ENCODE results near the gene LYSMD4.
"Not testable (repeated sequence)": the region's sequence is repeated elsewhere in the genome, so short reads cannot be mapped to it uniquely, and the experiment has no call there.

LYSMD4 gene

DNA sequence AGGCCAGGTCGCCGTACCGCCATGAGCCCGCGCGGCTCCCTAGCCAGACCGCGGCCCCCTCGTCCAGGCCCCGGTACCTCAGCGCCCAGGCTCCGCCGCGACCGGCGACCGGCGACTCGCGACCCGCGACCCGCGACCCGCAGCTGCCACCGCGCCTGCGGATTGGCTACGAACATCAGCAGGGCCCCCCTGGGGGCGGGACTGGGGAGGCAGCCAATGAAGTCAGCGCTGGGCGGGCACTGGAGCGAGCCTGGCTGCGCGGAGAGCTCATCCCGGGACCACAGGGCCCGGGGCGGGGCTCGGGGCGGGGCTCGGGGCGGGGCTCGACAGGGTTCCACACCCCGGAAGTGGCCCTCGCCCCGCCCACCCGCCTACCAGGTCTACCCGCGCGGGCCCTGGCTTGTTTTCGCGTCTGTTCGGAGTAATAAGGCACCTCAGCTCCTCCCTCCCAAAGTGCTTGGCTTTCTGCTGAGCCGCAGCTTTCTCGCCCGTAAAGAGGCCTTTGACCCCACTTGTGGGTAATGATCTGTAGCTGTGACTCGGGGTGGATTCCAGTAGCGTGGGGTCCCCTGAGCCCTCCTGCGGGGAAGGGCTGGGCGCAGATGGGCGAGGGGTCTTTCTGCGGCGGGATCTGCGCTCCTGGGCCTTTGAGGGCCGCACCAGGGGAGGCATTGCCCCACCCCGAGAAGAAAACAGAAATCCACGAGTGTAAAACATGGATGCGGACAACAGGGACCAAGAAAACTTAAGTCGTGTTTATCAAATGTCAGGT lies at the start of gene LYSMD4:
Gene LYSMD4 (minus strand): TSS at position 170 of the 772 bp plus-strand sequence. CDS start 1,438 bp downstream, outside the sequence.
- DNase-seq: peak; percentile 79

- not testable (repeated sequence) for DNase-seq
These were observed 48.8 kb upstream of the LYSMD4 start for GRCh38 chr15:99782029-99782428.

DNA sequence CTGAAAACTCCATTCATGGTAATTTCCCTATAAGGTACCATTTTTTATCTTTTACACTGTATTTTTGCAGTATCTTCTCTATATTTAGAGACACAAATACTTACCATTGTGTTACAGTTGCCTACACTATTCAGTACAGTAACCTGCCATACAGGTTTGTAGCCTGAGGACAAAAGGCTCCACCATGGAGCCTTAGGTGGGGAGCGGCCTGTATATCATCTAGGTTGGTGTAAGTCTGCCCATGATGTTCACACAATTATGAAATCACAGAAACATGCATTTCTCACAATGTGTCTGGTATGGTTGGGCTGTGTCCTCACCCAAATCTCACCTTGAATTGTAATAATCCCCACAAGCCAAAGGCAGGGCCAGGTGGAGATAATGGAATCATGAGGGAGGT lies 43.9 kb upstream of the LYSMD4 start:
- DNase-seq: no peak

- DNase-seq: no peak
These were observed 31.3 kb upstream of the LYSMD4 start for GRCh38 chr15:99764522-99764921.

- no peak for DNase-seq
These were observed 30.6 kb upstream of the LYSMD4 start for GRCh38 chr15:99763827-99764226.

DNA sequence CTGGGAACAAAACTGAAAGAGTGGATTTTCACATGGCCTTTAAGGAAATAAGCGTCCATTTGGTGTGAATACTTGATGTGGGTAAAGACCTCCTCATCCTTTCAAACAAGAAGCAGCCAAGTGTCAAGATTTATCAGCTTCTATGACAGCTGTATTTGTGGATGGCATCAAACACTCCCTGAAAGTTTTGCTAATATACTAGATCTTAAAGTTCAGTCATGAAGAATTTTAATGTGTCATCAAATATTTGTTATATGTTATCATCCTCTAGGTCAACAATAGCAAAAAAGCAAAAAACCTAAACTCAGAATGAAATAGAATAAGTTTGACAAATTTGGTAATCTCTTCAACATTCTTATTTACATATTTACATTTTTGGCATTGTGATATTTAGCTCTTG lies 29.1 kb upstream of the LYSMD4 start:
- no peak for DNase-seq

DNA sequence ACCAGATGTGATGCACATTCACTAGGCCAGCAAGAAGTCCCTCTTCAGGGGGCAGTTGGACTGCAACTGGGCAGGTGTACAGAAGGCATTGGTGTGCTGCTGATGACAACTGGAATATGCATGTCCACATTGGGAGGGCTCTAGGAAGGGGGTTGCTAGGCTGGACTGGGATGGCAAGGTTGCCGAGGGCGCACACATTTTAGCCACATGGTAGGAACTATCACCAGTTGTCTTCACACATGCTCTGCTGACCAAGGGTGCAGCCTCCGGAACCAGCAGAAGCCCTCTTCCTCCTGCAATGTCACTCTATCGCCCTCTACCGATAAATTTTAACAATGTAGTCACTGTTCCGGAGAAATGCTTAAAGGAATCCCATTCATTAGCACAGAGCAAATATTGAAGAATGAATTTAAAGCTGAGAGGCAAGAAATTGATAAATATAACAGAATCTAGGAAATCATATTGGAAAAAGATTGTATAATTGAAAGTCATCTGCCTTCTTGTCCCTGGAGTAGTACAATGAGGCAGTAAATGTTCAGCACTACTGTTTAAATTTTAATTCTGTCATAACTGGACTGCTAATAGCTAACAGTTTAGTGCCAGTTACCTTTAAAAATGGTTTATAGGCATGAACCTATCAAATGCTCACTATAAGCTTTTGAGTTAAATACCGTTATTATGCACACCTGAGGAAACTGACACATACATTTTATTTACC lies 22.6 kb upstream of the LYSMD4 start:
- DNase-seq: peak; percentile 34

DNA sequence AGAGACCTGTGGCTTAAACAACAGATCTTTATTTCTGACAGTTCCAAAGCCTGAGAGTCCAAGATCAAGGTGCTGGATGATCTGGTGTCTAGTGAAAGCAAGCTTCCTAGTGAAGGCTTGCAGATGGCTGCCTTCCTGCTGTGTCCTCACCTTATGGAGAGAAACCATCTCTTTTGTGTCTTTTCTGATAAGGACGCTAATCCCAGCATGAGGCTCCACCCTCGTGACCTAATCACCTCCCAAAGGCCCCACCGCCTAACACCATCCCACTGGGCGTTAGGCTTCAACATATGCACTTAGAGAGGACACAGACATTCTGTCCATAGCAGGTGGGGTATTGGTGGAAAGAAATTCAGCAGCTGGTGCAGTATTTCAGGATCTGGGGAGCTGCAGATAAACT lies 19.8 kb upstream of the LYSMD4 start:
- DNase-seq: no peak

GRCh38 chr15:99752556-99752955 lies 19.3 kb upstream of the LYSMD4 start:
- DNase-seq: no peak

DNA sequence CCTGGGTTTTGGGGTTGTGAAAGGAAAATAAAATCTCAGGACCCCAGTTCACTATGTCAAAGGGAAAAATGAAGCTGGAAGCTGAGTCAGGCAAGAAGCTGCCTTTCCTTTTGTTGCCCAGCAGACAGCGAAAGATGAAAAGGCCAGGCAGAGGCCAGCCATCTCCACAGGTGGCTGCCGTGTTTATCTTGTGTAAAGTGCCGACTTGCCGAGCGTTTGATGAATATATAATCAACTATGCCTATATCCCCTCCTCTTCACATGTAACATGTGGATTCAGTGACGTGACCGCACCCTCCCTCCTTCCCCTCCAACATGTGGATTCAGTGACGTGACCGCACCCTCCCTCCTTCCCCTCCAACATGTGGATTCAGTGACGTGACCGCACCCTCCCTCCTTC lies 17.1 kb upstream of the LYSMD4 start:
- DNase-seq: not testable (repeated sequence)

DNA sequence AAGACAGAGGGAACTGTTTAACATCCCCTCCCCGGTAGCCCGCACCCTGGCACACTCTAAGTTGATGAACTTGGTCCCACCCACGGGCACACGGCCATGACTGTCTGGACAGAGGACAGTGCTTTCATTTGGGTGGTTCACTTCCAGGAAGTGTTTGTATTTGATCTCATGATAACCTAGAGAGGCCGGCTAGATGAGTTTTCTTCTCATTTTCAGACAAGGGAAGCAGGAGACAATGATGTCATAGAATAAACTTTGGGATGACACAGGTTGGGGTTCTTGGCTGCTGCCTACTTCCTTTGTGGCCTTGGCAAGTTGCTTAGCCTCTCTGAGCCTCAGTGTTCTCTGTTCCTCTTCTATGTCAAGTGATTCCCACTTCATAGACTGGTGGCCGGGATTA lies 16.1 kb upstream of the LYSMD4 start:
- DNase-seq: no peak

DNA sequence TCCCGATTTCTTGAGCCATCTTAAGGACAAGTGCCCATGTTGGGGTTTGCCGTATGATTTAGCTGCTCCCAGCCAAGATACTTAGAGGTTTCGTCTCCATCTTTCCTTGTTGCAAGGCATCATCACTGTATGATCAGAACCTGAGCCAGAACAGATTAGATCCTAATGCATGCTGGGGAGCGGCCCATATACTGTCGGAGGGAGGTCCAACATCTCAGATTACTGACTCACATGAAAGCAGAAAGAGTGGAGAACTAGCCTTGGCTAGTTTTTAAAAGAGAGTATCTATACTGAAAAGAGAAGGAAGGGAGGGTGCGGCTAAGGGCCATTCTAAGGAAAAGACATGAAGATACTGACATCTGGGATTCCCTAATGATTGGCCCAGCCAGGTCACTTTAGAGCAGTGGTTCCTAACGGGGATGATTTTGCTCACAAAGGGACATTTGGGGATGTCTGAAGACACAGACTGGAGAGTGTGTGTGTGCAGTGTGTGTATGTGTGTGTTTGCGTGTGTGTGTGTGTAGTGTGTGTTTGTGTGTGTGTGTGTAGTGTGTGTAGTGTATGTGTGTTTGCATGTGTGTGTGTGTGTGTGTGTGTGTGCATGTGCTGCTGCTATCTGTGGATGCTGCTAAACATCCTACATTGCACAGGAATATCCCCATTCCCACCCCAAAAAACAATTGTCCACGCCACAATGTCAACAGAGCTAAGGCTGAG lies 12.3 kb upstream of the LYSMD4 start:
- no peak for DNase-seq

DNA sequence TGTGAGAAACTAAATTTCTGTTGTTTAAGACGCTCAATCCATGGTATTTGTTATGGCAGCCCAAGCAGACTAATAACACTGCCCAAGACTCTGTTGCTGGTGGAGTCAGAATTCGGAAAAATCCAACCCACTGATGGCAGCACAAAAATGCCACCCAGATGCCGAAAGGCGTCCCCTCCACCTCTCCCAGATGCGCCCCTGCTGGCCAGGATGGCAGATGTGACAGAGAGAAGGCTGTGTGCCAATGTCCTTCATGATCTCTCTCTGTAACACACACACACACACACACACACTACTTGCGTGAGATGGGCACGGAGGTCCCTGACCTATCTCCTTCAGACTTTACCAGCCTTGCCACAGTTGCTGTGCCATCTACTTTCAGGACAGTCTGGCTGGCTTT lies 10.9 kb upstream of the LYSMD4 start:
- no peak for DNase-seq

- no peak for DNase-seq
These were observed 8.6 kb upstream of the LYSMD4 start for GRCh38 chr15:99741835-99742234.

DNA sequence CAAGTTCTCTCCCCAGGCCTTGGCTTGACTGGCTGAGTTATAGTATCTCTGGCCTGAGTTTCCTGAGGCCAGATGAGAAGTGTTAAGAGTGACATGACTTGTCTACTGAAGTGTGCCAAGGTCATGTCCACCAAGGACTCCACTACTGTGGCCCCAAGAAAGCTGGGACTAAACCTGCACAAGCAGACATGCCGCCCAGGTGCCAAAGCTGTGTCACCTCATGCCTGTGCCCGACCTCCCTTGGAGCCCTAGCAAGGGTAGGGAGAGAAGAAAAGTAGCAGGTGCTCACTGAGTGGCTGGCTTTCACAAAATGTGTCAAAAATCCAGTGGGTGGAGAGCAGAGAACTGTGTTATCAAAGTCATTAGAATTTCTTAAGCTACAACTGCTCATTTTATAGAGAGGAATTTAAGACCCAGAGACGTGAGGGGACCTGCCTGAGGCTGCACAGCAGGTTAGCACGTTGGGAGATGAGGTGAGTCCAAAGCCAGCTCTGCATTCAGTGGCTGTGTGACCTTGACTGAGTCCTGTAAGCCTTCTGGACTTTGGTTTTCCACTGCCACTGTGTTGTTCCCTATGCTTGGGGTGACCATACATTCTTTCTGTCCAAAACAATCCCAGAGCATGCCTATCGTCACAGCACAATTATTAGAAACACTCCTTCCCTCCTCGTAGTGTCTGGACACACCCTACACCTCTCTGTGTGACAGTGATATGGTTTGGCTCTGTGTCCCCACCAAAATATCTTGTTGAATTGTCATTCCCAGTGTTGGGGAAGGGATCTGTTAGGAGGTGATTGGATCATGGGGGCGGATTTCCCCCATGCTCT lies 5.0 kb upstream of the LYSMD4 start:
- no peak for DNase-seq

DNA sequence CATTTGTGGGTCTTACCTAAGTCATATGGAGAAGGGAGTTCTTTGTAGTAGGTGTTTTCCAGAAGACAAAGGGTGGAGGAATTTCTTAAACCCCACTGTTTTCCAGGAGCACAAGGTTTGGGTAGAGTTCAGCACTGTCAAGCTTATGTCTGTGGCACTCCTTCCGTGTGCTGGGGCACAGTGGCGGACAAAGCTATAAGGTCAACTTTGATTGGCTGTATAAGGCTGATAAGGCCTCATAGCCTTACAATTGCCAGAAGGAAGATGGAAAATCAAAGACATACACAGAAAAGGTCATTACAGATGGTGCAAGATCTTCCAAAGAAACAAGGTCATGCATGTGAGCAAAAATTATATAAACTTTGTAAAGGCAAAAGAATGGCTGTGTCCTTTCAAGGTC lies 3.5 kb upstream of the LYSMD4 start:
- DNase-seq: no peak

GRCh38 chr15:99735868-99736267 lies 2.6 kb upstream of the LYSMD4 start:
- no peak for DNase-seq

- DNase-seq: no peak
These were observed 1.3 kb upstream of the LYSMD4 start for GRCh38 chr15:99734575-99734974.

GRCh38 chr15:99734040-99734291 lies 729 bp upstream of the LYSMD4 start:
- not testable (repeated sequence) for DNase-seq

DNA sequence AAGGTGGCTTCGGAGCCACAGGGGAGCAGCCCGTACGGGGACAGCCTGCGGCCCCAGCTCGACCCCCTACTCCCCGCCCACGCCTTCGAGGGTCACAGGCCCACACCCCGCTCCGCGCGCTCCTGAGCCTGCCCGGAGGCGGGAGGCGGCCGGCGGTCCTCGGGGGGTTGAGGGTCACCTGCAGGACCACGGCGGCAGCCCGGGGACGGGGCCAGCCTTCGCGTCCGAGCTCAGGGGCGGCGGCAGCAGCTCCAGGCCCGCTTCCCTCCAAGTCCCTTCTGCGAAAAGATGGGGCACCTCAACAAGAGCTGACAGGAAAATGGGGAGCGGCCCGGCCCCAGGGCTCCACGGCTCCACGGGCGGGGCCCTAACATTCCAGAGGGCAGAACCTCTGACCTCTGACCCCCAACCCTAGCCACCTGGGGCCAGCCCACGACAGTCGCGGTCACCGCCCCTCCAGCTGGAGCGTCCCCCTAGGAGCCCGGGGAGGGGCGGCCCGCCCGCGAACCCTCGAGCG lies 428 bp downstream of the LYSMD4 start:
- DNase-seq: no peak

DNA sequence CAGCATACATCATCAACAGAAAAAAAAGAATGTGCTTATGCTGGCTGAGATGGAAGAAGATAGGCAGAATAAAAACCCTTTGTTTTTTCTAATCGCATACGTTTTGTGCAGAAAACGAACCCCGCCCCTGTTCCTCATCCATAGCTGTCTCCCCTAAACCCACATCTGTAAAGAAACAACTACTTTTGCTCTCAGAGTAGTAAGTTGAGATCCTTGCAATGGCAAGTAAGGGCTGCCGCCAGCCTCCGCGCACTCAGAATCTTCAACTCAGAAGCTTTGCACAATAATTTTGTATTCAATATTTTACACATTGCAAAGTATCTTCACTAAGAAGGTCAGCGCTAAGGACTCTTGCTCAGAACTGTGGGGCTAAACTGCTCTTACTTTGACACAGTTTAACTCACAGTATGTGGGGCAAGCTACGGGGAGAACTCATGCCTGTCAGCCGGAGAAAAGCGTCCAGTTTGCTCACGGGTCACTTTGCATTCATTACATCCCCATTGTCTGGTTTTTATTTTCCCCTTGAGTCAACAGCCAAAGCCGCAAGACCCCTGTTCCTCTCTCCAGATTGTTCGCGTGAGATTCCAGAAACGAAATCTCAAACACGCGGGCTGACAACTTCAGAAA lies 1.0 kb downstream of the LYSMD4 start:
- DNase-seq: no peak

- no peak for DNase-seq
These were observed 1.7 kb downstream of the LYSMD4 start for GRCh38 chr15:99731336-99732123.
